GM18519 (cell line): ENCODE measurements around the gene EEIG2.
"Not testable (repeated sequence)": the region's sequence is repeated elsewhere in the genome, so short reads cannot be mapped to it uniquely, and the experiment has no call there.

ENCODE experiments used
- ATAC-seq: cut with Tn5 transposase; IDR thresholded peaks from one replicate; pipeline ENCODE4 v1.9.1; 2021; ENCODE audit warnings: mild to moderate bottlenecking, moderate library complexity; ENCODE audit not compliant: unreplicated experiment, low FRiP score

EEIG2 gene

GRCh38 chr1:108559215-108560186 lies at the start of gene EEIG2:
Gene EEIG2 (plus strand): TSS chr1:108560100. CDS start chr1:108560429, 329 bp downstream.
- peak; percentile 56 for ATAC-seq

- no peak for ATAC-seq
Observed at GRCh38 chr1:108511764-108512163, 48.1 kb upstream of the EEIG2 start.

- ATAC-seq, result no peak
Observed at GRCh38 chr1:108512239-108513043, 47.5 kb upstream of the EEIG2 start.

- ATAC-seq, result no peak
Observed at GRCh38 chr1:108513044-108513415, 46.9 kb upstream of the EEIG2 start.

GRCh38 chr1:108513914-108514313 lies 46.0 kb upstream of the EEIG2 start:
- ATAC-seq, result not testable (repeated sequence)

GRCh38 chr1:108517301-108517897 lies 42.5 kb upstream of the EEIG2 start:
- ATAC-seq, result not testable (repeated sequence)

- ATAC-seq, result no peak
Observed at GRCh38 chr1:108521990-108522393, 37.9 kb upstream of the EEIG2 start.

- no peak for ATAC-seq
Observed at GRCh38 chr1:108523829-108524228, 36.1 kb upstream of the EEIG2 start.

GRCh38 chr1:108524676-108525075 lies 35.2 kb upstream of the EEIG2 start:
- no peak for ATAC-seq

- ATAC-seq, result no peak
Observed at GRCh38 chr1:108527135-108527534, 32.8 kb upstream of the EEIG2 start.

- ATAC-seq, result no peak
Observed at GRCh38 chr1:108527837-108528236, 32.1 kb upstream of the EEIG2 start.

GRCh38 chr1:108531444-108531843 lies 28.5 kb upstream of the EEIG2 start:
- no peak for ATAC-seq

GRCh38 chr1:108532730-108533129 lies 27.2 kb upstream of the EEIG2 start:
- ATAC-seq, result no peak

- ATAC-seq, result no peak
Observed at GRCh38 chr1:108533351-108534083, 26.4 kb upstream of the EEIG2 start.

GRCh38 chr1:108534759-108535158 lies 25.1 kb upstream of the EEIG2 start:
- ATAC-seq, result no peak

- ATAC-seq, result not testable (repeated sequence)
Observed at GRCh38 chr1:108535315-108535897, 24.5 kb upstream of the EEIG2 start.

GRCh38 chr1:108536021-108536420 lies 23.9 kb upstream of the EEIG2 start:
- ATAC-seq, result not testable (repeated sequence)

- ATAC-seq, result not testable (repeated sequence)
Observed at GRCh38 chr1:108536791-108537190, 23.1 kb upstream of the EEIG2 start.

- ATAC-seq, result no peak
Observed at GRCh38 chr1:108537976-108538375, 21.9 kb upstream of the EEIG2 start.

- no peak for ATAC-seq
Observed at GRCh38 chr1:108540977-108541376, 18.9 kb upstream of the EEIG2 start.
